AG04450 (cell line): ENCODE measurements around the gene ACTR5. TPM values are rescaled to one million over a fixed set of nuclear protein-coding genes. Genes with fewer than 3 reads are reported as not detected.

Source experiments
- CTCF ChIA-PET: fragments of 300-600, 350-600 bp; formaldehyde crosslinking; extraction: SDS; loops from one replicate; lab custom pipeline; 2022; ENCODE audit warnings: antibody characterized with exemption, inconsistent platforms; lab: Charles Lee
- POLR2A ChIA-PET: fragments of 350-600 bp; formaldehyde crosslinking; extraction: SDS; loops from one replicate; lab custom pipeline; 2021; ENCODE audit warnings: antibody characterized with exemption, inconsistent platforms; lab: Yijun Ruan, JAX
- DNase-seq: peaks from one replicate; pipeline ENCODE4 v3.0.0-alpha.2; 2011; ENCODE audit warnings: low read depth, low spot score
- H3K27ac ChIP-seq: one replicate; pipeline ENCODE4 v1.5.1; 2012; ENCODE audit warnings: low read depth, low read length, control low read depth
- H3K27me3 ChIP-seq: one replicate; pipeline ENCODE4 v1.6.0; 2012; ENCODE audit warnings: low read length; ENCODE audit not compliant: control insufficient read depth, insufficient read depth
- H3K4me3 ChIP-seq: 2 replicates; pipeline ENCODE4 v1.5.1; 2011; ENCODE audit warnings: mild to moderate bottlenecking, low read depth, low read length, control low read depth
- H3K9me3 ChIP-seq: 2 replicates; pipeline ENCODE4 v1.5.1; 2012; ENCODE audit warnings: low read length; ENCODE audit not compliant: control insufficient read depth, insufficient read depth
- CTCF ChIP-seq: IDR thresholded peaks from 2 replicates; pipeline ENCODE4 v1.5.1; 2011; ENCODE audit warnings: low read depth, low read length, control low read depth, inconsistent platforms
- polyA plus RNA-seq: library from polyadenylated mRNA; depleted of rRNA; stranded (reverse); fragments of >200 nt; gene quantifications from 2 replicates; pipeline ENCODE4 v1.2.3, GENCODE V29; 2011

ACTR5 gene
- polyA plus RNA-seq, 1 experiment, result 6.1 TPM

DNA sequence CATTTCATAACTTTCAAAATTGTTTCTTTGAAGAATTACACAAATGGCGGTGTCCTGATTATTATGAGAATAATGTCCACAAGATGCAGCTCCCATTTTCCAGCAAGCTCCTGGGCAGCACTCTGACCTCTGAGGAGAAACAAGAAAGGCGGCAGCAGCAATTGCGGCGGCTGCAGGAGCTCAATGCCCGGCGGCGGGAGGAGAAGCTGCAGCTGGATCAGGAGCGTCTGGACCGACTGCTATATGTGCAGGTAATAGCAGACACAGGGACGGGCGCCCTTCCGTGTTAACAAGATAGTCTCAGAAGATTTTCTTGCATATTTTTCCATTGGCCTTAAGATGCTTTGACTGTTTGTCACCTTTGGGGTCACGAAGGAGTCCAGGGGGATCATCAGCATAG is 6.7 kb downstream of the ACTR5 start:
- H3K9me3 ChIP-seq, result no peaks in the 10 kb centered on the region
- POLR2A ChIA-PET, result no interaction called here
- no peaks in the 10 kb centered on the region for H3K27me3 ChIP-seq
- TF ChIP-seq CTCF, result no peak
- CTCF ChIA-PET, result interaction anchor here (0.5 to 1.0 kb wide), 3 partner anchors 9 to 111 kb away, joined by 3 to 4 read pairs (median 3); no protein-coding TSS in a partner anchor
- H3K27ac ChIP-seq, result no peak overlapping the region
- DNase-seq, result no peak
- no peak overlapping the region for H3K4me3 ChIP-seq

GRCh38 chr20:38755324-38755910 is 7.2 kb downstream of the ACTR5 start:
- no peak for TF ChIP-seq CTCF
- no peak for DNase-seq
- CTCF ChIA-PET, result interaction anchor here (0.5 to 1.0 kb wide), 2 partner anchors 9 to 24 kb away, joined by 3 to 4 read pairs; no protein-coding TSS in a partner anchor

DNA sequence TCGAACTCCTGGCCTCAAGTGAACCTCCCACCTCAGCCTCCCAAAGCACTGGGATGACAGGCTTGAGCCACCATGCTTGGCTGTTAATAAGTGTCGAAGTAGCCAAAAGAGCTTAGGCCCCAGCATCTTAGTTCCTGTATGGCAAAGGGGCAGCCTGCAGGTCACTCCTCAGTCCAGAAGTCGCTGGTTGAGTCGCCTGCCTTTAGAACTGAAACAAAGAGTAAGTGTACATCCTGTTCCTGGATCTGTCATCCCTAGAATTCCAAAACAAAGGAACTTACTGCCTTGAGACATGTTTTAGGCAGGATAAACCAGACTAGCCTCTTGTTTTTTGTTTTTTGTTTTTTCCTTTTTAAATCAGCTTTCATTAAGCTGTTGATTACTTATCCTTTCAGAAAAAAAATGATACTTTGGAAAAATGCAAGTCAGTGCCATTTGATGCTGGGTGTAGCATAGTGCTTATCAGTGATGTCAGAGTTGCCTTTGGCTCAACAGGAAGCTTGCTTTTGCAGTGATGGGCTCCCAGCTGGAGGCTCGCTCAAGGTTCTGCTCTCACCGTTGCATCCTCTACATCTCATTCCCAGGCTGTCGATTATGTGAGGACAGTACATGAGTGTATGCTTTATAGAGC is 9.0 kb downstream of the ACTR5 start:
- no peak overlapping the region for H3K4me3 ChIP-seq
- ChIA-PET POLR2A (no interaction called here), CTCF (no interaction called here)
- no peak for DNase-seq
- no peaks in the 10 kb centered on the region for H3K9me3 ChIP-seq
- no peaks in the 10 kb centered on the region for H3K27me3 ChIP-seq
- no peak for TF ChIP-seq CTCF
- no peak overlapping the region for H3K27ac ChIP-seq

More at GRCh38 chr20:38755324-38755910, 7.2 kb downstream of the ACTR5 start:
- no peaks in the 10 kb centered on the region for H3K27me3 ChIP-seq
- POLR2A ChIA-PET, result no interaction called here
- H3K27ac ChIP-seq, result no peak overlapping the region
- H3K4me3 ChIP-seq, result no peak overlapping the region
- H3K9me3 ChIP-seq, result no peaks in the 10 kb centered on the region

GRCh38 chr20:38759106-38759505 is 10.8 kb downstream of the ACTR5 start:
- Histone ChIP-seq H3K9me3 (no peaks in the 10 kb centered on the region), H3K4me3 (no peak overlapping the region), H3K27ac (no peak overlapping the region), H3K27me3 (no peaks in the 10 kb centered on the region)
- POLR2A ChIA-PET, result no interaction called here
- no peak for DNase-seq
- no peak for TF ChIP-seq CTCF
- CTCF ChIA-PET, result interaction anchor here (0.7 to 1.0 kb wide), 2 partner anchors 8 to 9 kb away, joined by 3 read pairs; no protein-coding TSS in a partner anchor

GRCh38 chr20:38760978-38761377 is 12.7 kb downstream of the ACTR5 start:
- DNase-seq, result no peak
- H3K27me3 ChIP-seq, result no peaks in the 10 kb centered on the region
- no peak for TF ChIP-seq CTCF
- H3K9me3 ChIP-seq, result no peaks in the 10 kb centered on the region
- ChIA-PET CTCF (no interaction called here), POLR2A (no interaction called here)
- no peak overlapping the region for H3K4me3 ChIP-seq
- H3K27ac ChIP-seq, result no peak overlapping the region
